GM18519 (cell line): ENCODE results near the gene LEF1.

Experiments used
- ATAC-seq: cut with Tn5 transposase; IDR thresholded peaks from one replicate; pipeline ENCODE4 v1.9.1; 2021; ENCODE audit warnings: mild to moderate bottlenecking, moderate library complexity; ENCODE audit not compliant: unreplicated experiment, low FRiP score

The LEF1 gene

DNA sequence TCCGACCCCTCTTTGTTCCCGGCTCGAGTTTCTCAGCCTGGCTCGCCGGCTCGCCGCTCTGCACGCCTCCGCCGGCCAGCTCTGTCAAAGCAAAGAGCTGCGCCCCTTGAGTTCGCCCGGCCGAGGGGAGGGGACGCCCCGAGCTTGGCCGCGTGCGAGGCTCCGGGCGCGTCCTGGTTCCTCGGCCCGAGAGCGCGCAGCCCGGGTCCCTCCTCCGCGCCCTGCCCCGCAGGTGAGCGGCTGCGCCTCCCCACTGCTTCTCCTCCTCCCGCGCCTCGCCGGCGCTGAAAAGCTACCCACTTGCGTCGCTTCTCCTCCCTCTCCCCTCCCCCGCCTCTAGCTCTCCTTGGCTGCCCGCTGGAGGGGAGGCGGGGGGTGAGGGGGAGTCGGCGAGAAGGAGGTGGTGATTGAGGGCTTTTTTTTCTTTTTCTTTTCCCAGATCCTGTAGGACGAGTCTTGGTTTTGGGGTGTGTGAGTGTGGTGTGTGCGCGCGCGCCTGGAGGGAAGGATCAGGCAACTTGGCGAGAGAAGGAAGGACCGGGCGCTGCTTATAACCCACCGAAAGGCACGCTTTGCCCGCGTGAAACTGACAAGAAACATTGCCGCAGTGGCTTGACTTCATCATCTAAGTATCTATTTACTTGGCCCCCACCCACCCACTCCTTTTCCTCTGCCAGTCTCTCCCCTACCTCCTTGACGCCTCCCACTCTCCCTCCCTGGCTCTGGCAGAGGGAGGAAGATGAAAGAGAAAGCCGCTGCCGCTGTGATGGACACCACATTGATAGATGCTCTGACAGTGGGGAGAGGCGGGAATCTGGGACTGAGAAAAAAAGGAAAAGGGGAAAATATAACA, at the start of gene LEF1:
LEF1 (minus strand) TSS at position 262 of the 853 bp plus-strand sequence. CDS start 1,165 bp downstream, outside the sequence.
- no peak for ATAC-seq

DNA sequence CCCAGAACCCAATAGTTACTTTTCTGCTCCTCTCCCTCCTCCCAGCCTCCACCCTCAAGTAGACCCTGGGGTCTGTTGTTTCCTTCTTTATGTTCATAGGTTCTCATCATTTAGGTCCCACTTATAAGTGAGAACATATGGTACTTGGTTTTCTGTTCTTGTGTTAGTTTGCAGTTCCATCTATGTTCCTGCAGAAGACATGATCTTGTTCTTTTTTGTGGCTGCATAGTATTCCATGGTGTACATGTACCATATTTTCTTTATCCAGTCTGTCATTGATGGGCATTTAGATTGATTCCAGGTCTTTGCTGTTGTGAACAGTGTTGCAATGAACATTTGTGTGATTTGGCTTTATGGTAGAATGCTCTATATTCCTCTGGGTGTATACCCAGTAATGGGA, 47.8 kb upstream of the LEF1 start:
- no peak for ATAC-seq

DNA sequence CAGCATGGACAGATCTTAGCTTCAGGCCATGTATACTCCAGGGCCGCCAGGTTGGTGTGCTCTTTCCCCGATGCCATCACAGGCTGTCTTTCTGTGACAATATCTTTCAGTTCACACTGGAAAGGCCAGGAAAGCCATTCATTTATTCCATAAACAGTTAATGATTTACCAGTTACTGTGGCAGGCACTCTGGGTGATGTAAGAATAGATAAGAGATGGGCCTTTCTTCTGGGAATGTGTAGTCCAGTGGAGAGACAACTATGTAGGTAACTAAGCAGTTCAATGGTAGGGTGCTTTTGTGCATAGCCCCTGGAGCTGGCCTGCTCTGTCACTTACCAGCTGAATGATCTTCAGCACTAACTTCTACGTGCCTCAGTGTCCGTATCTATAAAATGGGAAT, 46.3 kb upstream of the LEF1 start:
- no peak for ATAC-seq

DNA sequence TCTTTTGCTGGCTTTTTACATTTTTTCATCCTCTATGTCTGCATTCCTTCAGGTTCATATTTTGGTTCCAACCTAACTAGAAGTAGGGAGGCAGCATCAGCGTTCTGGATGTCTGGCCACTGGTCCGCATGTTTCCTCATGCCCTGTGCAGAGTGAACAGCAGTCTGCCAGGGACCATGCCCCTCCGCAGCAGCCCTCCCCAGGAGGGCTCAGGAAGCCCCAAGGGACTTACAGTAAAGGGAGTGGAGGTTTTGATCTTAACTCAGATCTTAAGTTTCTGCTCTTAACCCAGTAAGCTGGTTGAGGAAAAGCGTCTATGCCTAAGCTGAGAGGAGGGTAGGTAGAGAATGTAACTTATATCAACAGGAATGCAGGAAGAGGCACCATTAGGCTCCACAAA, 45.0 kb upstream of the LEF1 start:
- no peak for ATAC-seq

DNA sequence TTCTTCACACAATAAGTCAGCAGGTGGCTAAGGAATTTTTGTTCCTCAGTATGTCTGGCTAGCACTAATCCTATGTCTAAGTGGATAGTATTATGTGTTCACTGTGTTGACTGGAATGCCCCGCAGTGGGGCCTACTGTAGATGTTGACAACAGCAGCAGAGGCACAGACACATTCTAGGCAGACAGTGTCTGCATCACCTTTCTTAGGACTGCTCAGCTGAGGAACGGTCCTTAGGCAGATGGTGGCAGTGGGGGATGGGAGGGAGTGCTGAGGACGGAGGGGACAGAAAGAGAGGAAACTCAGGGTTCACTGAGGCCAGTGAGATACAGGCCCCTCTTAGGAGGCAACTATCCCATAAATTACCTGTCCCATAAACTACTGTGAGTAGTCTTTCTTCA, 44.6 kb upstream of the LEF1 start:
- ATAC-seq: no peak

DNA sequence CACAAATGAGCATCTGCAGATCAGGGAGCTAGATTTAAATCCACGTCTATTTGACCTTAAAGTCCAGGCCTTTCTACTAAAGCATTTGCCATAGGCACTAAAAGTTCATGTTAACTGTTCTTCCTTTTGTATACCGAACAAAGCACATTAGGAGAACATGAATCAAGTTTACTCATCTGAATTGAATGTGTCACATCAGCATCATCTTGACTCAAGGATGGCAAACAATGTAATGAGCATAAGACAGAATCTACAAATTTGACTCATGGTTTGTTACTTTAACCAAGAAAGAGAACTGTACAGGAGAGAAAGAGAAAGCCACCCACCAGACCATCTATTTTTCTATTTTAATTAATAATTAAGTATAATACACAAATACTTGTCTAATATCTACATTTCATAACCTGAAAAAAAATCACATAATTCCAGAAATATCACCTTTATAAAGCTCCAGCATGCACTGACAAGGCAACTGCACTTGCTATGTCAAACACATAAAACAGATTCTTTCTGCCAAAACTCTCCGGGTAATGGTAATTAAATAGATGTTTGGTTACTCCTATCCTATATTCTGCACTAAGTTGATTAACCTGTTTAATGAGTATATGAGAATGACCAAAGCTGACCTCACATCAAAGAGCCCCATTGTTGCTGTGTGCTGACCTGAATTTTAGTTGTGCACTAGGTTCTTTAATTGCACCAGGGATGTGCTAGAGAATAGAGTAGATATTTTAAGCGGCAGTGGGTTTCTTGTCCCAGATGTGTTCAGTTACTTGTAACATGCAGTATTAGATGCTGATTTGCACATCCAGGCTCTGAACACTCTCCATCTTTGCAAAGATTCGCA, 42.5 kb upstream of the LEF1 start:
- no peak for ATAC-seq

DNA sequence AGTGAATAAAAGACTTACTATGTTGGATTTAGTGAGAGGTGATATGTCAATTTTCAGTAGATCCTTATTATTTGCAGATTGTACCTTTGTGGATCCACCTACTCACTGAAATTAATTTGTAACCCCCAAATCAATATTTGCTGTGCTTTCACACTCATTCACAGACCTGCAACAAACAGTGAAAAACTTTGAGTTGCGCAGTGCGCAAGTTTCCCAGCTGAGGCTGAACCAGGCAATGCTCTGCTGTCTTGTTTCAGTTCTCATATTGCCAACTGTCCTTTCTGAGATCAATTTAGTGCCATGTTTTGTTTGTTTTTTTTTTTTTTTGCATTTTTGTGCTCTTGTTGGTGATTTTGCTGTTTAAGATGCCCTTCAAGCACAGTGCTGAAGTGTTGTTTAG, 40.8 kb upstream of the LEF1 start:
- ATAC-seq: no peak

DNA sequence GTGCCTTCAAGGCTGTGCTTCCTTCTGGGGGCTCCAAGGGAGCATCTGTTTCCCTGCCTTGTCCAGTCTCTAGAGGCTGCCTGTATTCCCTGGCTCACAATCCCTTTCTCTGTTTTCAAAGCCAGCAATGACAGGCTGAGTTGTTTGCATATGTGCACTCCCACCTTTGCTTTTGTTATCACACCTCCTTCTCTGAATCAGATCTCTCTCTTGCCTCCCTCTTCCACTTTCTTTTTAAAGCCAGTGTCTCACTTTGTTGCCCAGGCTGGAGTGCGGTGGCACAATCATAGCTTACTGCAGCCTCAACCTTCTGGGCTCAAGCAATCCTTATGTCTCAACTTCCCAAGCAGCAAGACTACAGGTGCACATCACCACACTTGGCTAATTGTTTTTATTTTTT, 37.1 kb upstream of the LEF1 start:
- ATAC-seq: no peak

DNA sequence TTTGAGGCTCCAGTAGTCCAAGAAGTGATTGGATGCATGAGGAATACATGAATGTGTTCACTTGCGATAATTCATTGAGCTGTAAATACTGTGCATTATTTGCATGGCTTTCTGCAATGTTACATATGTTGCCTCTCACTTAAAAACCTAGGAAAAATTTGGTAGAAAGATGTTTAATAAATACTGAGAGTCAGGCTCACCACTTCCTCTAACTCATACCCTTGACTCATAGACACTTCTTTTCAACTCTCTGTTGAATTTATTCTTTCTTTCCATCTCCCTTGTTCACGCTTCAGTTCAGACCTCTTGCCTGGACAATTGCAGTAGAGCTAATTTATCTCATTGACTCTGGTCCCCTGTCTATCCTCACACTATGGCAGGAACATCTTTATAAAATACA, 35.8 kb upstream of the LEF1 start:
- no peak for ATAC-seq

DNA sequence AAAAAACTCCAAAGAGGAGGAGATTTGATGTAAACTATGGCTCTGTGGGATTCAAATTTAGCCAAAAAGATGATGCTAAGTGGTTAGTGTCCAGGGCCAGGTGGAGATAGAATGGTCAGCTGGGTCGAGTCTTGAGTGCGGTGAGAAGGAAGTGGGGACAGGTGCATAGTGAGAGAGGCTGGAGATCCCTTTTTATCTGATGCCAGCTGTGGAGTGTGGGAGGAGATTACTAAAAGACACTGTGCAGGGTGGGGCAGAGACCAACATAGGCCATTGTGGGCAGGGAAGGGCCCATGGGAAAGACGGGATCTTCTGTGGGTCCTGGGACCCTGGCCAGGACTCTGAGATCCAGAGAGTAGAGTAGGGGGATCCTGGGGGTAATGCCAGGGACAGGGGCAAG, 34.6 kb upstream of the LEF1 start:
- ATAC-seq: no peak

DNA sequence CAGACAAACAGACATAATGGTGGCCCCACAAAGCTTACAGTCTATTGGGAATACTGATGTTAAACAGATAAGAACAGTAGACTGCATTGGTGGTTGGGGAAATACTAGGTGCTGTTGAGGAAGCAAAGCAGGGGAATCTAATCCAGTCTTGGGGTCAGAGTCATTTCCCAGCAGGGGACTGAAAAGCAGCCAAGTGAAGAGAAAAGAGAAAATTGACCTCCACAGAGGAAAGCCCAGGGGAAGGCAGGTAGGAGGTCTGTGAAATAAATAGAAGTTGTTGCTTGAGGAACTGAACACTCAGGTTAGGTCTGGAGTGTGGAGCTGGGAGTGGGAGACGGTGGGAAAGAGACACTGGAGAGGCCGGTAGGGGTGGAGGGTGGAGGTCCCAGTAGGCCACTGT, 33.0 kb upstream of the LEF1 start:
- no peak for ATAC-seq

DNA sequence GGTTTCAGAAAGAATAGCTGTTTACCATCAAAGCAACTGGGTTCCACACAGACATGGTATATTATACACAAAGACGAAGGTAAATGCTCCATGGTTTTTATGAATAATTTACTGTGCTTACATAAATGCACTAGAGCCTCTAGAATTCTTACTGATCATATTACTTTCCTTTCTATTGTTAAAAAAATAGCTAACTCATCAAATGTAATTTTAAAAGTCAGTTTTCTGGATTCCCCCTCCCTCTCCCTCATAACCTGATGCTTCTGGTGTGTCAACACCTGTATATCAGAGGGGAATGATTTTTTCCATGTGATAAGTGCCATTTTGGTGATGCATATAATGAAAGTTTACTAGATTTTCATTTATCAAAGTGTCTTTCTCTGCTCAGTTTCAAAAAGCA, 31.1 kb upstream of the LEF1 start:
- ATAC-seq: no peak

DNA sequence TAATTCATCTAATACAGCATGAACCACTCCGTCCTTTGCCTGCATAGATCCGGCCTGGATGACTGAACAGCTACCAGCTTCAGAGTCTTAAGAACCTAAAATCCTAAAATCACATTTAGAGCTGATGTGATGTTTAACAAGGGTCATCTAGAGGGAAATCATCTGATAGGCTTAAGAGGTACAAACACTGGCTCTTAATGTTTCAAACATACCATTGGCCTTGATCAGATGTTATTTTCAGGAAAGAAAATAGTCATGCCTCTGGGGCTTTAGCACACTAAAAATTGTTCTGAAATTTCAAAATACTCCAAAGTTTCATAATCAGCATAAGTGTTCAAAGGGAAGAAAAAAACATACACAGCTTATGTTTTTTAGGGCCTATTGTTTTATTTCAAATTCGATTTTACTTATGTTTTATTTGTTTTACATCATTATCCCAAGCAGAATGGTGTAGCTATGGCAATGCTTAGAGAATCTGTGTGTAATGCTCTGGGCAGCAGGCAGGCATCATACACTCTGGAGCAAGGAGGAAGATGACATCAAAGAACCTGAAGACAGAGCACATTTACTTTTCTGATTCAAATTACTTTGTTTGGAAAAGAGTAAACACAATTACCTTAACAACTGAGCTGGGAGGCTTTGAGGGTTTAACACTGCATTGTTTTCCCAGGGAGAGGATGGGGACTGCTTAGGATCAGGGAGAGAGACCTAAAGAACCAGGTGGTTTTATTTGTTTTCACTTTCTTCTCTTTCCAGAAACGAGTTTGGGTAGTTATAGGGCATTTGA, 25.3 kb upstream of the LEF1 start:
- ATAC-seq: no peak

DNA sequence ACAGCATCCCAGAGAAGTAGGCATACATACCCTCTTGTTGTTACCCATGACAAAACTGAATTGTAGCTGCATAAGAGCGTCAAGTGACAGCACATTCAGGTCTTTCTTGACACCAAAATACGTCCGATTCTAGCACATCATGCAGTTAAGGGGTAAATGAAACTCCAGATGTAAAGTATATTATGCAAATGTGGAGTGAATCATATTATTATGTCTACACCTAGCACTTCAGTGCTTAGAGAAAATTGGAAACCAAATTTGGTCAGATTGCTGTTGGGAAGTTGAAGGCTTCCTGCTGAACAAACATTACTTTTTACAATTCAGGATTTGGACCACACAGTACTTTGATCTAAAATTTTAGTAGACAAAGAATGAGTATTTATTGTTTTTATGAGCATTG, 24.2 kb upstream of the LEF1 start:
- no peak for ATAC-seq

DNA sequence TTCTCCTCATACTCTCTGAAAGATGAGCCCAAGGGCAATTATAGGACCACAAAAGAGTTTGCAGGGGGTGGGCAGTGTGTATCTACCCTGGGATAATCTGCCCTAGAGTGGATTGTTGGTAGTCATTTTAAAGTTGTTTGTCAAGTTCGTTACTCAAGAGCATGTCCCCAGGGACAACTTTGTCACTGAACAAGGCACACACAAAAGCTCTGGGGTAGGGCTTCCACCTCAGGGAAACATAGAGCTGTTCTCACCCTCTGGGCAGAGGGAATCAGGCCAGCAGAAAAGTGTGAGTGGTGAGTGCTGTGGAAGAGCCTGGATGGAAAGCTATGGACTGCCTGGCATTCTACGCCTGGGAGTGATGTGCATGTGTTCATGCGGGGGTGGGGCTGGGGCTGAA, 23.3 kb upstream of the LEF1 start:
- no peak for ATAC-seq

DNA sequence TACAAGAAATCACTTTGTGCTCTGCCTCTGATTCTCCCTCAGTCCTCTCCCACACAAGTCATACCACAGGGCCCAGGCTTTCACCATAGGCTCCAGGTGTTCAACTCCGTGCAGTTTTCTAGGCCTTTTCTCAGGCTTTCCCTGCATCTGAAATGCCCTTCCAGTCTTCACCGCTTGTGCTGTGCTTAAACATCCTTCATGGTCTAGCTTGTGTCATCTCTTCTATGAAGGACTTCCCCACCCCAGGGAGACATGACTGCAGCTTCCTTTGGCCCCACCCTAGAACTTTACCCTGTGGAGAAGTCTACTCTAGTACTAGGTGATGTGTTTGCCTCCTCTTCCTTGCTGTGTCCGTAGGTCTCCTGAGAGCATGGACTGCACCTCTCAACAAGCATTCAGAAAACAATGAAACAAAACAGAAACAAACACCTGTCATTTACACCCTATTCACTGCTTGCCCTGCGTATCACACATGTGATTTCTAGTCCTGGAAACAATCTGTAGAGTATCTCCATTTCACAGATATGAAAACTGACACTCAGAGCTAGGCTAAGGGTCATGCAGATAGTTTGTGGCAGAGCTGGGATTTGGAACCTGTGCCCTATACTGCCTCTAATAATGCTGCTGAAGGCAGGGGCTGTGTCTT, 22.7 kb upstream of the LEF1 start:
- no peak for ATAC-seq

DNA sequence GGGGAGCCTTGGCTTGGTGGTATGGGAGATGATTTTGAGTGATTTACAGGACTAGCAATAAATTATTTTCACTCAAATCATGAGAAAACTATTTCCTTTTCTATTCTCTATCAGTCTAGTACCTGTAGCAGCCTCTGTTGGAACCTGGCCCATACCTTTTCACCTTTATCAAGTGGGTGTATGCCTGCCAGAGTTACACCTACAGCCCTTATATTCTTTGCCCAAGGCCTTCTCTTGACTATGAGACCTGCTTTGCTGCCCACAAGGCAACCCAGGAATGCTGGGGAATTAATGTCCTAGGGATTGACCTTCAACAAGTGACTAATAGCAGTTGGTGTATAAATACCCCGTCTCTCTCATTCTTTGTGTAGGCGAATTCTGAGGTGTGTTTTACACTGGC, 20.0 kb upstream of the LEF1 start:
- ATAC-seq: no peak

DNA sequence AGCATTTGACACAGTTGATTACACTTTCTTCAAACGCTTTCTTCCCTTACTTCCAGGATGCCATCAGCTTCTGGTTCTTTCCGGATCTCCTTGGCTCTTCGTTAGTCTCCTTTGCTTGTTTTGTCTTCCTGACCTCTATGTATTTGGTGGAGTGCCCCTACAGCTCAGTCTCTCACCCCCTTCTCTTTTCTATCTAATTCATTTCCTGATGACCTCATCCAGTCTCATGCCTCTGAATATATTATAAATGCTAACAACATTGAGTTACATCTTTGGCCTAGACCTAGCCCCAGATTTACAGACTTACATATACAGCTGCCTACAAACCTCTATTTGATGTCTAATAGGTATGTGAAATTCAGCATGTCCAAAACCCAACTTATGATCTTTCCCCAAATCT, 16.5 kb upstream of the LEF1 start:
- ATAC-seq: no peak

DNA sequence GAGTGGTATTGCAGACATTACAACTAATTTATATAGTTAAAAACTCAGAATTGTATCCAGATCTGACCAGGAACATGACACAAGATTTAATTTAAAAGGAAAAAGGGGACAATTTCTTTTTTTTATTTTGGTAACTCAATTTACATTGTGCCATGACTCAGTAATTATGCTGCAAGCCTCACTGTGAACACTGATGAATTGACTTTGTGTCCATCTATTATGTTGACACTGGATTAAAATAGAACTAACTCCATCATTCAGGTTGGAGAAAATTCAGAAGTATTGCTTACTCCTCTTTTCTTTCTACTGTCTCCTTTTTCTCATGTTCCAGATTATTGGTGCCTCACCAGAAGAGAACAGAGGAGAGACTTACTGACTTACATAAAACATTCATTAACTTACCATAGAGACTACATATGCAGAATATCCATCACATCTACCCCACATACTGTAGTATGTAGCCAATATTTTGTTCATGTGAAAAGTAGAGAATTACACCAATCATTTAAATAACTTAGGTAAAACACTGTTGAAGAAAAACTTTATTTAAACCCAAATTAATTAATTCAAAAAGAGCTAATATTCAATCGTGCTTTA, 15.8 kb upstream of the LEF1 start:
- no peak for ATAC-seq

DNA sequence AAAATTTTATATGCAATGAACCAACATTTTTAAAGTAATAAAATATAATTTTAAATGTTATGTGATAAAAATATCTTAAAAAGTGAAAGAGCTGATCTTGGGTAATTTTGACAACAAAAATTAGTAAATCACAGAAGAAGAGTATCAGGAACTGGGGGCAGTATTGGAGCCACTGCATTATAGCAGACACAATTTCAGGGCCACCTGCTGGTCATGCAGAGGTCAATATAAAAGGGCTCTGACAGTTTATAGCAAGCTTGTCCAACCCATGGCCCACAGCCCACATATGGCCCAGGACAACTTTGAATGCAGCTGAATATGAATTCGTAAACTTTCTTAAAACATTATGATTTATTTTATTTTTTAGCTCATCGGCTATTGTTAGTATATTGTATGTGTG, 13.0 kb upstream of the LEF1 start:
- peak; percentile 61 for ATAC-seq
